B cell (primary cell): ENCODE data around the gene AGFG2.

Experiments used
- CTCF ChIP-seq: fragments of 200-600 bp; IDR thresholded peaks from one replicate; pipeline ENCODE4 v1.8.0; 2022; ENCODE audit warnings: antibody characterized with exemption, mild to moderate bottlenecking
- EZH2 ChIP-seq: IDR thresholded peaks from 2 replicates; pipeline ENCODE4 v1.6.1; 2012; ENCODE audit warnings: borderline replicate concordance, low read depth, mild to moderate bottlenecking, moderate library complexity, low read length; ENCODE audit not compliant: insufficient read depth, poor library complexity, severe bottlenecking

GRCh38 chr7:100555701-100556100 lies 16.7 kb downstream of the AGFG2 start:
- TF ChIP-seq CTCF: no peak
- TF ChIP-seq EZH2: no peak
